ENCODE data around the gene CAMTA1. TPM values are rescaled to one million over a fixed set of nuclear protein-coding genes. Genes with fewer than 3 reads are reported as not detected.

CAMTA1 gene
- polyA plus RNA-seq, 3 donors = 82.3 to 84.7 (median 83.6) TPM

- DNase-seq (ENCODE audit: low read depth in 3 of 3, low spot score in 2 of 3) = no peak
Measured at GRCh38 chr1:7473223-7474142, 688.2 kb downstream of the CAMTA1 start.

DNA sequence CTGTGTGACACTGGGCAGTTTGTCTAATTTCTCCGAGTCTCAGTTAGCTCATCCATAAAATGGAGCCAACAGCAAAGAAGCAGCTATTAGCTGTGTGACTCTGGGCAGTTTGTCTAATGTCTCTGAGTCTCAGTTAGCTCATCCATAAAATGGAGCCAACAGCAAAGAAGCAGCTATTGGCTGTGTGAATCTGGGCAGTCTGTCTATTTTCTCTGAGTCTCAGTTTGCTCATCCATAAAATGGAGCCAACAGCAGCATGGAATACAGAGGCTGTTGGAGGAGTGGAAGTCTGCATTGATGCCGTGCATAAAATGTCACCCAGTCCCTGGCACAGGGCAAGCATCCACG lies 688.9 kb downstream of the CAMTA1 start:
- no peak for DNase-seq (ENCODE audit: low read depth in 3 of 3, low spot score in 2 of 3)

DNA sequence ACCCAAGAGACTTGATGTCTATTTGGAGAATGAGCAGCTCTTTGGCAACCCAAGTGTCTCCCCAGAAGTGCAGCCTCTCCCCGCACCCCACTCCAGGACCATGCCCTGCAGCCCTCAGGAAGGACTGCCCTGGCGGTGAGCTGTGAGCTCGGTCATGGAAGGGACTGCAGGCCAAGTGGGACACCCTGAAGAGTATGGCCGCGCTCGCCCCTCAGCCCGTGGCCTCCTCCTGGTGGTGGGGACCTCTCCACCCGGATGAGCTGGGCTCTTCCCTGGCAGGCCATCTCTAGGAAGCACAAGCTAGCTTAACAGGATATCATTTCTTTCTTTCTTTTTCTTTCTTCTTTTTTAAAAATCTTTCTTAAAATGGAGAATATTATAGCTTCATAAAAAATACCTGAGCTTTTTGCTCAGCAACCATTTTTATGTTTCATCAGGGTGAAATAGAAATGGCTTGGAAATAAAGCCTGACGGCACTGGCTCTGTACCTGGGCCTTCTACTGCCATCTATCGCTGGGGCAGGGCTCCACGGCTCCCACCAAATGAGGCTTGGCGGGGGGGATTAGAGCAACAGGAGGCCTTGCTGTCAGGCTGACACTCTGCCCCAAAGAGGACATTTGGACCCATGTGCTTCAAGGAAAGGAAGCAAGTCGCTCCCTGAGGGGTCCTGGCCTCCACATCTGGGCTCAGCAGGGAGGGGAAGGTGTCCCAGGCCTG lies 689.7 kb downstream of the CAMTA1 start:
- no peak for DNase-seq (ENCODE audit: low read depth in 3 of 3, low spot score in 2 of 3)

DNA sequence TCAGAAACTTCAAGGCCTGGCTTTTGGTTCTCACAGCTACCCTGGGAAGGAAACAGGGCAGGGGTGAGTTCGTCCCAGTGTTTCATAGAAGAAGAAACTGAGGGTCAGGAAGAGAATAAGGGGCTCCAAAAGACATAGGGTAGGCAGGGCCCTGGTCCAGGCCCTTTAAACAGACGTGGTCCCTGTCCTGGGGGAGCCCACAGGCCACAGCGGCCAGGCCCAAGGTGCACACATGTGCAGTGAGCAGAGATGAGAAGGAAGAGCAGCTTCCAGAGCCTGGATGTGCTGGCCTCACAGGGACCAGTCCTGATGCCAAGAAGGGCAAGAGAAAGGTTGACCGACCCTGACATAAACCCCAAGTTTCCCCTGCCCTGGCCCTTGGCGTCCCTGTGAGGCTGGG lies 690.4 kb downstream of the CAMTA1 start:
- DNase-seq (ENCODE audit: low read depth in 3 of 3, low spot score in 2 of 3) = no peak

DNA sequence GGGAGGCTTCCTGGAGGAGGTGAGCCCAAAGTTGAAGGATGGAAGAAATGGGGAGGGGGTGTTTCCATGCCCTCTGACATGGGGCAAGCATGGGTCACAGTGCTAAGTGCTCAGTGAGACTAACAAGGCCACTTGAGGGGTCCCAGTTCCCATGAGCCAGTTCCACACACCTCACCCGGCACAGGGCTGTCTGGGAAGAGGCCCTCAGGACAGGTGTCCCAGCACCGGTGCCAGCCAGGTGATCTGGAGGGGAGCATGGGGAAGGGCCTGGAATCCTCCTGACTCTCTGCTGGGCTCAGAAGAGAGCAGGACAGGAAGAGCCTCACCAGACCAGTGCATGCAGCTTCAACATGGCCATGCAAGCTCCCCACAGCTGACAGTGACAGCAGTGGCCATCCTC lies 691.1 kb downstream of the CAMTA1 start:
- no peak for DNase-seq (ENCODE audit: low read depth in 3 of 3, low spot score in 2 of 3)

DNA sequence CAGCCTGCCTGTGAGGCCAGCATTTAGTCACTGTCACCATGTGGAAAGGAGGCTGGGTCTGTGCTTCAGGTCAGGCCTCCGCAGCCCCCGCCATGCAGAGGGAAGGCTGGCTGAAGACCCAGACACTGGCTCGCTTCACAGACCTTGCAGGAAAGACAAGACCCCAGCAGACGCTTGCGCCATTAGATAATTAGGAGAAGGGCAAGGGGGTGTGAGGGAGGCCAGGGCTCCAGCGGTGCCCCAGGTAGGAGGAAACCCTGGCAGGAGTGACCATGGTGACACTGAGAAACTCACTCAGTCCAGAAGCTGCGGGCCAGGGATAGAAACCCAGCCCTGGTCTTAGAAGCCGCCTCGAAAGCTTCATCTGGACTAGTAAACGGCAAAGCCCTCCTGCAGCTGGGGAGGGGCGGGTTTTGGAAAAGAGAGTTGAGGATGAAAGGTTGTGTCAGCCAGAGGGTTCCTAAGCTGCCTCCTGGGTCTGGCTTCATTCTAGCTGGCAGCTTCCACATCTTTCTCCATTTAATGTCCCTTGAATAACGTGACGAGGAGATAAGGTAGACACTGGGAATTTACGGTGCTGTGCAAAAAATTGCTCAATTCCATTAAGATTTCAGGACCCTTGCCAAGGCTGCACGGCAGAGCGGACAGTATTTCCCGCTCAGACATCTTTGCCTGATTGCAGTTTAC lies 691.8 kb downstream of the CAMTA1 start:
- no peak for DNase-seq (ENCODE audit: low read depth in 3 of 3, low spot score in 2 of 3)

DNA sequence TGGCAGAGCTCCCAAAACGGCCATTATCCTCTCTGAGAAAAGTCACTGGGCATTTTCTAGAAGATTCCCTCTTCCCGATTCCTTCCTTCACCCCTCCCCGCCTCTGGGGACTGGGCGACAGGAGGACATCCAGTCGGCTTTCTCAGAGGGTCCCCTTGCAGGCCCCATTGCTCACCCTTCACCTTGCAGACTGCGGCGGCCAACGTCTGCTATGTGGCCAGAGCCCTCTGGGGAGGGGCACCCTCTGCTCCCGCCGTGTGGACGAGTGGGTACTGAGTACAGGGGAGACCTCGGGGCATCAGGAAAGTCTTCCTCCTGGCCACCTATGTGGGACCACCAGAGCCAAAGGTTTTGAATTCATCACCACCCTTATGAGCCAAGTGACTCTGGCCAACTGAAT lies 692.3 kb downstream of the CAMTA1 start:
- DNase-seq (ENCODE audit: low read depth in 3 of 3, low spot score in 2 of 3) = no peak

- DNase-seq (ENCODE audit: low read depth in 3 of 3, low spot score in 2 of 3) = no peak
Measured at GRCh38 chr1:7478142-7478790, 693.0 kb downstream of the CAMTA1 start.

DNA sequence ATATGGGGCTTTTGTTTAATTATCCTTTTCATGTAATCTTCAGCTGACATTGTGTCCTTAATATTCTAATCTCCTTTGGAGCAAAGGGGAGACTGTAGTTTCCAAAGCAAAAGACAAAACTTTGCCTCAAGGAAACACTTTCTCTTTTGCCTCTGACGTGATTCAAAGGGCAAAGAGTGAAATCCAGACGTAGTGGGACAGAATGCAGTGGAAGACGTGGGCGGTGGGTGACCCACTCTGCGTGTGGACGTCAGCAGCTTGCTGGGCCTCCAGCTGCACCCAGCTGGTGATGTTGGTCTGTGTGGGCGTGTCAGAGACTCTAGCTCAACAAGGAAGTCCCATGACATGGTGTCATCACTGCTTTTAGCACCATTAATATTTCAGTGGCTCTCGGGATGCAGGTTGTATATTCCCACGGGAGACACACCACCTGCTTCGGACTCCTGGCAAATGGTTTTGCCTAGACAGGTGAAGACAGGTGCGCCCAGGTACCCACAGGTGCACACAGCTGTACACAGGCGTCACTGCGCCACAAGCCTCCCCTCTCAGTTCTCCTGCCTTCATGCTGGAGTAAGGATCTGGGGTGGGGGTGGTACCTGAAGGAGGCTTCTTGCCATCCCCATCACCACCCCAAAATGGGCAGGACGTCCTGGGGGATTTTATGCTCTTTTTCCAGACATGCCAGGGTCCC lies 693.7 kb downstream of the CAMTA1 start:
- peak; percentile 62 to 71 (median 70) for DNase-seq (ENCODE audit: low read depth in 3 of 3, low spot score in 2 of 3)

DNA sequence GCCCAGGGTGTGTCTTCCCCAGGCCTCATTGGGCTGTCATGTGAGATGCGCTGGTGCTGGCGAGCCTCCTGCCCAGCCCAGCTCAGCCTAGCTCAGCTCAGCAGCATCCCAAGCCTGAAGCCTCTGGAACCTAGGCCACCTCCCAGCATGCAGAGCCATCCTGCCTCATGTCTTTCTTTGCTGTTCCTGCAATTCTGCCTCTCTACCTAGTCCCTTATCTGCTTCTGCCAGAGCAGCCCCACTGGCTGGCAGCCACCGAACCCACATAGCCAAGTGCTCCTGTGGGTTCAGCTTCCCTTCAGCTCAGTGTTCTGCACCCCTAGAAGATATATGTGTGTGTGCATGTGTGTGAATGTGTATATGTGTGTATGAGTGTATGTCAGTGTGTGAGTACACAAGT lies 694.3 kb downstream of the CAMTA1 start:
- no peak for DNase-seq (ENCODE audit: low read depth in 3 of 3, low spot score in 2 of 3)

DNA sequence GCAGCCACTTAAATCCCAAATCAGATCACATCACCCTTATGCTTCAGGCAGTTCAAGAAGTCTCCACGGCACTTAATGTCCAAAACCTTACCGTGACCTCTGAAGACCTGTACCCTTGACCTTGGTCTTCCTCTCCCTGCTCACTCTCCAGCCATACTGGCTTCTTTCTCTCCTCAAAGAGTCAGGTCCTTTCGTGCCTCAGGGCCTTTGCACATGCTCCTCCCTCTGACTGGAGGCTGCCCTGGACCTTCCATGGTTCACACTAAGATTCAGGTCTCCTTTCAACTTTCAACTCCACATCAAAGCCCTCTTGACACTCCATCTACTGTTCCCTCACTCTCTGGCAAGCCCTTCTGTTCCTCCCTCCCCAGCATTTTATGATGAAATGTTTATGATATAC lies 695.9 kb downstream of the CAMTA1 start:
- no peak for DNase-seq (ENCODE audit: low read depth in 3 of 3, low spot score in 2 of 3)

- no peak for DNase-seq (ENCODE audit: low read depth in 3 of 3, low spot score in 2 of 3)
Measured at GRCh38 chr1:7482077-7482476, 696.8 kb downstream of the CAMTA1 start.

- no peak for DNase-seq (ENCODE audit: low read depth in 3 of 3, low spot score in 2 of 3)
Measured at GRCh38 chr1:7482772-7483495, 697.7 kb downstream of the CAMTA1 start.

DNA sequence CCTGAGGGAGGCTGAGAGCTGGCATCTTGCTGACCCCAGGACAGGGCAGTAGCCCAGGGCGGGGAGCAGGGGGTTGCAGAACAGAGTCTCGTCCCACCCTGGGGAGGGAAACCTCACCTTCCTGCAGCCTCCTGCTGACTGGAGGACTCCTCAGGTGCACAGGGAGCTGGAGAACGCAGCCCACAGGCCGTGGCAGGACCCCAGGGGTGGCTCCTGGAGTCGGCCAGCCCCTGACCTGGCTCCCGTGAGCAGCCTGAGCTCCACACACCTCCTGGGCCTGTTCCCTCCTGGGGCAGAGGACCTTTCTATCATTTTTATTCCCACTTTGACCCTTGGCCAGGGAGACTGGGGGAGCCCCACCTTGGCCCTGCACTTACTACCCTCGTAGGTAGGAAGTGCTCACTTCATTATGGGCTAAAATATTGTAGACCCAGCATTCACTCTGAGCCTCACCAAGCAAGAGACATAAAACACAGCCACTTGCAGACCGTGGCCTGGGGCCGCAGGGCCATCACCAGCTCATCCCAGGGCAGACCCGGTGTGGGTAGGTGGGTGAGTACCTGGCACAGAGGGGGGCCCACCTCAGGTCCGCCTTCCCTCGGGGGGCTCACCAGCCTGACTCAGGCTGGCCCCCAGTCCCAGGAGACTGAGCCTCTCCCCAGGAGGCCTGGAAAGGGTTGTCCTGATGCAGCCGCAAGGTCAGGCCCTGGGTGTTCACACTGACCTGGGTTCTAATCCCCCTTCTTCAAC lies 698.6 kb downstream of the CAMTA1 start:
- no peak for DNase-seq (ENCODE audit: low read depth in 3 of 3, low spot score in 2 of 3)

DNA sequence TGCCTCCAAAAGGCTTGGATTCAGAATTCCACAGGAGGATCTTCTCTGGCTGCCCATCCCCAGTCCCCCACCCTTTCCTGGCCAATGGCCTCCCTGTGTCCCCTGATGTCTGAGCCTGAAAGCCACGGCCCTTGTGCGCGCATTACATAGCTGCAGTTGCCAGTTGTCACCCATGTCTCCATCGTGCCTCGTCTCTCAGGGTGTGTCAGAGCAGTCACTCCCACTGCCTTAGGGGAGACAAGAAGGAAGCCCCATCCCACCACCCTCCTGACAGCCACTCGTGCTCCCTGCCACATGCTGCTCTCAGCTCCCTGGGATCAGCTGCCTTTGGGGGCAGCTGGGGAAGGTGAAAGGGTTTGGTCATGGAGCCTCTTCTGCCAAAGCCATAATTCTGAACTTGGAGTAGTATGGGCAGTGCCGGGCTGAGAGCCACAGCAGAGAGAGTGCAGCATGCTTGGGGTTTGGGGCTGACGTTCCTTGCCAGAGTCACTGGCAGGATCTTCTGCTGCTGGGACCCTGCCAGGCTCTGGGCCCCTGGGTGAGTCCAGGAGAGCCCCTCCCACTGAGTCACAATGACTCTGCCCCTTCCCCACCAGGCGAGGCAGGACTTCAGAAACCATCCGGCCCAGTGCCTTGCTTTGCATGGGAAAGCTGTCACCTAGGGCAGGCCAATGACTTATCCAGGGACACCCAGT lies 700.0 kb downstream of the CAMTA1 start:
- DNase-seq (ENCODE audit: low read depth in 3 of 3, low spot score in 2 of 3) = no peak

- no peak for DNase-seq (ENCODE audit: low read depth in 3 of 3, low spot score in 2 of 3)
Measured at GRCh38 chr1:7485826-7486225, 700.6 kb downstream of the CAMTA1 start.

DNA sequence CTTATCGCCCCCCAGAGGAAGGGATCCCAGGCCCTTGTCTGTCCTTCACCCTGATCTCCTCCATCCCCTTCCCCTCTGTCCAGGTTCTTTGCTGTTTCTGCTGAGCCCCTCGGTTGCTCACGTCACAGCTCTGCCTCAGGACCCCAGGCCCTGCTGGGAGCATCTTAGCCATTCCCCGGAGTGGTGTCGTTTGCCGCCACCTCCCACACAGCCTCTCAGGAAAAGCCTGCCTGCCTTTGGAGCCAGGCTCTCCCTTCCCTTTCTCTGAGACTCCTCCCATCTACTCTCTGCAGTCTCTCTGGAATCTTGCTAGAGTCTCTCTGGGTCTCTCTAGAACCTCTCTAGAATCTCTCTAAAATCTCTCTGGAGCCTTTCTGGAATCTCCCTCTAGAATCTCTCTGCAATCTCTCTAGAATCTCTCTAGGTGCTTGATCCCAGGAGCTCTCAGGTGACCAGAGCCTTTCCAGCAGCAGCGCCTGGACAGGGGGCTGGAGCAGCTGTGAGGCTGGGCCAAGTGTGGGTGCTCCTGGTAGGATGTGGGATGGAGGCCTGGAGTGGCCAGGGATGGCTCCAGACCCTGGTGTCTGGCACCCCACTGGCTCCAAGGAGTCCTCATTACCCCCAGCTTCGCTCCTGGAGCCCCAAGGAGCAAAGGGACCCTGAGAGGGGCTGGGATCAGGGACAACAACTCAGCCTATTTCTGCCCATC lies 702.7 kb downstream of the CAMTA1 start:
- no peak for DNase-seq (ENCODE audit: low read depth in 3 of 3, low spot score in 2 of 3)

- DNase-seq (ENCODE audit: low read depth in 3 of 3, low spot score in 2 of 3) = no peak
Measured at GRCh38 chr1:7488475-7488842, 703.2 kb downstream of the CAMTA1 start.
